HG02623 (cell line): ENCODE data around the gene ROR1.

Experiments used
- ATAC-seq: cut with Tn5 transposase; IDR thresholded peaks from one replicate; pipeline ENCODE4 v1.9.1; 2021; ENCODE audit warnings: moderate library complexity; ENCODE audit not compliant: unreplicated experiment

Gene ROR1

GRCh38 chr1:64001038-64001437 is 227.2 kb downstream of the ROR1 start:
- ATAC-seq, result no peak

- ATAC-seq, result no peak
Measured at GRCh38 chr1:64004451-64005025, 230.7 kb downstream of the ROR1 start.

- ATAC-seq, result no peak
Measured at GRCh38 chr1:64005801-64006200, 232.0 kb downstream of the ROR1 start.

GRCh38 chr1:64006276-64007051 is 232.6 kb downstream of the ROR1 start:
- ATAC-seq, result no peak

- no peak for ATAC-seq
Measured at GRCh38 chr1:64010316-64010715, 236.5 kb downstream of the ROR1 start.

GRCh38 chr1:64013395-64013794 is 239.6 kb downstream of the ROR1 start:
- ATAC-seq, result no peak

GRCh38 chr1:64019818-64020217 is 246.0 kb downstream of the ROR1 start:
- no peak for ATAC-seq

GRCh38 chr1:64021066-64021465 is 247.2 kb downstream of the ROR1 start:
- ATAC-seq, result no peak

GRCh38 chr1:64025051-64025450 is 251.2 kb downstream of the ROR1 start:
- ATAC-seq, result no peak

GRCh38 chr1:64029037-64029436 is 255.2 kb downstream of the ROR1 start:
- ATAC-seq, result no peak

- ATAC-seq, result no peak
Measured at GRCh38 chr1:64030411-64030810, 256.6 kb downstream of the ROR1 start.

GRCh38 chr1:64031236-64031635 is 257.4 kb downstream of the ROR1 start:
- no peak for ATAC-seq

GRCh38 chr1:64033667-64034220 is 259.9 kb downstream of the ROR1 start:
- no peak for ATAC-seq

GRCh38 chr1:64036549-64036948 is 262.7 kb downstream of the ROR1 start:
- no peak for ATAC-seq

GRCh38 chr1:64038119-64038518 is 264.3 kb downstream of the ROR1 start:
- ATAC-seq, result no peak

GRCh38 chr1:64038965-64039364 is 265.1 kb downstream of the ROR1 start:
- ATAC-seq, result no peak

- ATAC-seq, result no peak
Measured at GRCh38 chr1:64039390-64039926, 265.6 kb downstream of the ROR1 start.

- no peak for ATAC-seq
Measured at GRCh38 chr1:64041371-64042131, 267.7 kb downstream of the ROR1 start.

GRCh38 chr1:64042331-64043100 is 268.7 kb downstream of the ROR1 start:
- no peak for ATAC-seq

- no peak for ATAC-seq
Measured at GRCh38 chr1:64043288-64043687, 269.5 kb downstream of the ROR1 start.

GRCh38 chr1:64043976-64044375 is 270.2 kb downstream of the ROR1 start:
- no peak for ATAC-seq
